ENCODE results near the gene CDC16.
"Not testable (repeated sequence)": the region's sequence is repeated elsewhere in the genome, so short reads cannot be mapped to it uniquely, and the experiment has no call there.

Gene CDC16

DNA sequence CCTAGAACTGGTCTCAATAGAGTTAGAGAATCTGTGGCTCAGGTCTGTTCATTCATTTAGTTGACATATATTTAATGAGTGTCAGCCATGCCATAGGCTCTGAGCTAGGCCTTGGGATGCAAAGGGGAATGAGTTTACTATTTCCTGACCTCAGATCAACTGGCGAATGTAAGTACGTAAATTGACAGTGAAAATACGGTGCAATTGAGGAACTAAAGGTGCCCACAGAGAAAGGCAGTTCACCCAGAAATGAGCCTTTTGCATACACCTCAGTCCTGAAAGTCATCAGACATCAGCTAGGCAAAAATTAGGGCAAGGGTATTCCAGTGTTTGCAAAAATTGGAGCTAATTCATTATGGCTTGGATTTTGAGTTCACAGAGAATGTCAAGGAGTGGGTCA, 26.1 kb downstream of the CDC16 start:
- TF ChIP-seq CTCF (IDR thresholded peaks at IDR 0.05; ENCODE audit: low read depth, low read length, missing control alignments) = no peak
- no peak overlapping the region for H3K4me3 ChIP-seq (ENCODE audit: low read depth, low read length)
- no peak for DNase-seq (ENCODE audit: low read depth)

GRCh38 chr13:114261328-114261965, 26.8 kb downstream of the CDC16 start:
- no peak overlapping the region for H3K4me3 ChIP-seq (ENCODE audit: low read depth, low read length)
- no peak for TF ChIP-seq CTCF (IDR thresholded peaks at IDR 0.05; ENCODE audit: low read depth, low read length, missing control alignments)
- DNase-seq (ENCODE audit: low read depth) = no peak

DNA sequence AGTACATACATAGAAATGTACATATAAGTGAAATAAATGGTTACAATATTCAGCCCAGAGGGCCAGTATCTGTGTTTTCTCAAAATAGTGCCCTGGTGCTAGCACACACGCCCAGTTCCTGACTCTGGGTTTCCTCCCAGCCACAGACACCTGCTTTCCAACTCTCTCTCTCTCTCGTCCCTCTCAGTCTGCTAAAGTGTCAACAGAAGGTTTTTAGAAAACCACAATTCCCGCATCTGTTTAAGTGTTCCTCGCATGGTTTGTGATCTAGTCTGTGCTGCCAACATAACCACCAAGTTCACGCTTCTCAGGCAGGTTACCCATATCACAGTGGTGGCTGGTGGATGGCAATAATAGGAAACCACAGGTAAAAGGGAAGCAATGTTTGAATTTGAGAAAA, 28.9 kb downstream of the CDC16 start:
- no peak for TF ChIP-seq CTCF (IDR thresholded peaks at IDR 0.05; ENCODE audit: low read depth, low read length, missing control alignments)
- no peak overlapping the region for H3K4me3 ChIP-seq (ENCODE audit: low read depth, low read length)

DNA sequence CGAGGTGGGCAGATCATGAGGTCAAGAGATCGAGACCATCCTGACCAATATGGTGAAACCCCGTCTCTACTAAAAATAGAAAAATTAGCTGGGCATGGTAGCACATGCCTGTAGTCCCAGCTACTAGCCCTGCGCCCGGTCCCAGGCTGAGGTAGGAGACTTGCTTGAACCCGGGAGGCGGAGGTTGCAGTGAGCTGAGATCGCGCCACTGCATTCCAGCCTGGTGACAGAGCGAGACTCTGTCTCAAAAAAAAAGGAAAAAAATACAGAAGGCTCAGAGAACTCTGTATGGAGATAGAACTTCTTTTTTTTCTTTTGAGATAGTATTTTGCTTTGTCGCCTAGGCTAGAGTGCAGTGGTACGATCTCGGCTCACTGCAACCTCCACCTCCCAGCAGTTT, 29.6 kb downstream of the CDC16 start:
- not testable (repeated sequence) for H3K4me3 ChIP-seq (ENCODE audit: low read depth, low read length); DNase-seq (ENCODE audit: low read depth)

More for the DNA sequence above, 28.9 kb downstream of the CDC16 start:
- DNase-seq (ENCODE audit: low read depth) = no peak

GRCh38 chr13:114264886-114265611, 30.4 kb downstream of the CDC16 start:
- no peak for DNase-seq (ENCODE audit: low read depth)
- no peak overlapping the region for H3K4me3 ChIP-seq (ENCODE audit: low read depth, low read length)
- TF ChIP-seq CTCF (IDR thresholded peaks at IDR 0.05; ENCODE audit: low read depth, low read length, missing control alignments) = no peak

DNA sequence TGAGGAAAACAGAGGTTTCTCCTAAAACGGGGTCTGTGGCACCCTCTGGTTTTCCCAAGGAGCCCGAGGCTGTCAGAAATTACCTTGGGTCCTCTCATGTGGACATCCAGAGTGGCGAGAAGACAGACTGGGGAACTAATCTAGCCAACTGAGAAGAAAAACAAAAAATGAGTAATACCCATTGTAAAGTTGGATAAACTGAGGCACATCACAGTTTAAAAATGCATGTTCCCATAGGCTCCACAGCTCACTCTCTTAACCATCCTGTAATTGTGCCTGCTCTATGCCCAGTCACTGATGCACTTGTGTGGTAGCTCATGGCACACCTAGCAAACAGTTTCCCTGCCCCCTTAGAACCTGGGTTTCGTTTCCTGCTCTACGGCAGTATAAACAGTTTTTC, 31.5 kb downstream of the CDC16 start:
- no peak for DNase-seq (ENCODE audit: low read depth)
- TF ChIP-seq CTCF (IDR thresholded peaks at IDR 0.05; ENCODE audit: low read depth, low read length, missing control alignments) = no peak
- no peak overlapping the region for H3K4me3 ChIP-seq (ENCODE audit: low read depth, low read length)

GRCh38 chr13:114268344-114269280, 33.9 kb downstream of the CDC16 start:
- no peak for DNase-seq (ENCODE audit: low read depth)
- no peak overlapping the region for H3K4me3 ChIP-seq (ENCODE audit: low read depth, low read length)
- TF ChIP-seq CTCF (IDR thresholded peaks at IDR 0.05; ENCODE audit: low read depth, low read length, missing control alignments) = no peak

All from GM12864 (cell line).